ENCODE measurements around the gene NDRG3.
"Not testable (repeated sequence)": the region's sequence is repeated elsewhere in the genome, so short reads cannot be mapped to it uniquely, and the experiment has no call there.

NDRG3 gene

DNA sequence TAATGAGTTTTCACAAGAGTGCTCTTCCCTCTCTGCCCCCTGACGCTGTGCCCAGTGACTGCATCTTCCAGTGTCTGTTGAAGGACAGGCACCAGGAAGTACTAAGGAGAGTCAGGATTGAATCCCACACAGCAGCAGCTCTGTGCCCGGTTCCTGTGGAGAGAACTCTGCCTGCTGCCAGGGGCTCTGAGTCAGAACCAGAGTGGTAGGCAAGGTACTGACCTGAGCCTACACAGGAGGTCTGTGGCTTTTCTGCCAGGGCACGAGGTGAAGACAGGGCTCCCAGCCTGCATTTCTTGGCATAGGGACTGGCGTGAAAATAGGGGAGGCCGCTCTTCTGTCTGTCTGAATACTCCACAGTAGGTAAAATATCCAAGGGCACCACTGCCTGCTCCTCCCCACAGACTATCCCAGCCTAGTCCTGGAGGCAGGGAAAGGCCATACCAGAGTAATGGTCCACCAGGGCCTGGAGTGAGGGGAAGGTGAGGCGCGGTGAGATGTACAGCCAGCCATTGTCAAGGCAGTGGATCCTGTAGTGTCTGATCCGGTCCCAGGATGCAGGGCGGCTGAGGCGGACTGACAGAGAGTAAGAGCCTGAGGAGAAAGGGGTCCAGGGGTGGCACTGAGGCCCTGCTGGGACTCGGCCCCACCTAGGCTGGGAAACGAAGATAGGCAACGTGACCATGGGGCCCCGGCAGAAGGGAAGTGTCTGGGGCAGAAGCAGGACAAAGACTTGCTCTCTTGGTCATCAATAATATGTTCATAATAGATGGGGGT lies 130.9 kb downstream of the NDRG3 start:
- in situ Hi-C loops (cut with MboI; ENCODE audit: low sequenced_read_pairs): no loop called here

DNA sequence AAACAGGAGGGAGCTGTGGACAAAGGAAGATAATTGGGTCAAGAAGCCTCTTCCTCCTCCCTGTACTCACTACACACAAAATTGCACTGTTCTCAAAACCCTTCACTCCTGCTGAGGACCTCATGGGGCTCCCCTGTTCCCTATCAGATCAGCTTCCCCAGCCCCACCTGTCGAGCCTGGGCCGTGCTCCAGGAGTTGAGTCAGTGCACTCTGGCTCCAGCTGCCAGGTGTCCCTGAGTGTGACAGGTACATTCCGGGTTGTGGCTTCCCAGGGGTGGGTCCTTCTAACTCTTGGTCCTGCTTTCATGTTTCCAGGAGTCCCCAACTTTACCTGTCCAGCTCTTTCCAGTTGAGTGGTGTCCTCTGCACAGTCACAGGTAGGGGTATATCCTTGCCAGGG lies 131.9 kb downstream of the NDRG3 start:
- in situ Hi-C loops (cut with MboI; ENCODE audit: low sequenced_read_pairs): no loop called here

DNA sequence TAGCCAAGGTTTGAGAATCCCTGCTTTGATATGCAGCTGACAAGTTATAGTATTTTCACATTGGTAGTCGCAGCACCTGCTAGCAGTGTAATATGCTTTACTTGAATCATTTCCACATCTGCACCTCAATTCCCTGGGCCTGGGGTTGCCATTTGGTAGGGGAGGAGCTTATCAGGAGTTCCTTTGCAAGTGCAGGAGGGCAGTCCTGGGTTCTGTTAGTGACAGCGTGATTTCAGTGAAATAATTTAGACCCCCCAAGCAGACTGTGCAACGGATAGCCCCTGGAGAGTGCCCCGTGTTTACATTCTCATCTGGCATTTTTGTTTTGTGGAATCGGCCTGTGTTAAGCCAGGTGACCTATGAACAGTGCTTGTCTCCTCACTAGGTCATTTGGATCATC lies 134.3 kb downstream of the NDRG3 start:
- in situ Hi-C loops (cut with MboI; ENCODE audit: low sequenced_read_pairs): no loop called here

DNA sequence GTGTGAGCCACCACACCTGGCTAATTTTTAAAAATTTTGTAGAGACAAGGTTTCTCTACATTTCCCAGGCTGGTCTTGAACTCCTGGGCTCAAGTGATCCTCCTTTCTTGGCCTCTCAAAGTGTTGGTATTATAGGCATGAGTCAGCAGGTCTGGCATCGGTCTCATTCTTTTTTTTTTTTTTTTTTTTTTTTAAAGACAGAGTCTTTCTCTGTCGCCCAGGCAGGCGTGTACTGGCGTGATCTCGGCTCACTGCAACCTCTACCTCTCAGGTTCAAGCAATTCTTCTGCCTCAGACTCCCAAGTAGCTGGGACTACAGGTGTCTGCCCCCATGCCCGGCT lies 137.5 kb downstream of the NDRG3 start:
- in situ Hi-C loops (cut with MboI; ENCODE audit: low sequenced_read_pairs): not testable (repeated sequence)

DNA sequence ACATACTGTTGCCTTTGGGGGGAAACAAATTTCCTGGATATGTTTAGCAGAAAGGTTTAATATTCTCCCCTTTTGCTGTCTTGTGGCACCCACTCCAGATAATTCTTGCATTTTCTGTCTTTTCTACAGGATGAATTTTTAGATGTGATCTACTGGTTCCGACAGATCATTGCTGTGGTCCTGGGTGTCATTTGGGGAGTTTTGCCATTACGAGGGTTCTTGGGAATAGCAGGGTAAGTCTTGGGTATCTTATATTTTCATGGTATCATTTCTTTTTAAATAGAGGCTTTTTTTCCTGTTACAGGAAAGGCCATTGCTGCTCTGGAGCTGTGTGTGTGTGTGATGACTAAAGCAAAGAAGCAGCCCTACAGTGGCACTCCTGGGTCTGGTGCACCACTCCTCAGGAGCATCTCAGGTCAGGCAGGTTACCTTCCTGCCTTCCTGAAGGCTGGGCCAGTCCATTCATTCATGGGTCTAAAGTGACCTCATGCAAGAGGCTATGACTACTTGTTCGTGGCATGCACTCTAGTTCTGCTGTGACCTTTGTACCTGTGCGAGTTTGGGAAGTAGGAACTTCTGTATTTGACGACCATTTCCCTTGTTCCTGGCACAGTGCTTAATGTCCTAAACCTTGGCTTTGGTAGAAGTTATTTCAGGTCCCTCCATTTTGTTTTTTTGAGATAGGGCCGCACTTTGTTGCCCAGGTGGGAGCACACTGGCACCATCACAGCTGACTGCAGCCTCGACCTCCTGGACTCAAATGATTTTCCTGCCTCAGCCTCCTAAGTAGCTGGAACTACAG lies 138.1 kb downstream of the NDRG3 start:
- in situ Hi-C loops (cut with MboI; ENCODE audit: low sequenced_read_pairs): no loop called here

DNA sequence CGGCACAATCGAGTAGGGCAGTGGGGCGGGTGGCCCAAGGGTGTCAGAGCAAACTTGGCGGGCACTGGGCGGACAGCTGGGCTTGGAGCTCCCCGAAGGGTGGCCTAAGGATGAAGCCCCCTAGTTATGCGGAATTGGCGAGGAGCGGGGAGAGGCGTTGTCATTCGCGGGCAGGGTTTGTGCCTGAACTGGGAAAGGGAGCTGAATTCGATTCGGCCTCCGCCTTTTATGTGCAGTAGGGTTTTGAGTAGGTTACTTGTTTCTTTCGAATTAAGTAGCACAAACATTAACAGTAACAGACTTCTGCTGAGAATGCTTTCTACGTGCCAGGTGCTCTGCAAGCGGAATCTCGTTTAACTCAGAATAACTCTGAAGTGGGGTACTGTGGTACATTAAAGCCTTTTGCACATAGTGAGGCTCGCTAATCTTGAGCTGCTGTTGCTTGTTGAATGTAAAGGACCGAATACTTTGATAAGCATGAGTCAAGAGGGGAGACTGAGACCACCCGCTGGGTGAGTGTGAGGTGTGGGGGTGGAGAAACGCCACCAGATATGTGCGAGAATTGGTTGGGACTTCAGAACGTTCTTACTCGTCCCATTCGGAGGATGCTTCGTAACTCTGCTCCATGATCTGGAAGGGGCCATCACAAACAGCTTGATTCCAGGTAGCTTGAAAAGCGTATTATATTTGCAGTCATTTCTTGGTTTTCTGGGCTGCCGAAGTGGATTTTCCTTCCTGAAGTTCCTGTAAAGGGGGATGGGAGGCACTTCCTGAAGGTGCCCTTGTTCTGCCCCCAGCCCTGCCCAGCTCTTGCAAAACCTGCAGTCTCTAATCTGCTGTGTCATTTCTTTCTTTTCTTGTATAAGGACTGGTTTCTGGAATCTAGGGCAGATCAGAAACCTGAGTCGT lies 139.5 kb downstream of the NDRG3 start:
- in situ Hi-C loops (cut with MboI; ENCODE audit: low sequenced_read_pairs): no loop called here

DNA sequence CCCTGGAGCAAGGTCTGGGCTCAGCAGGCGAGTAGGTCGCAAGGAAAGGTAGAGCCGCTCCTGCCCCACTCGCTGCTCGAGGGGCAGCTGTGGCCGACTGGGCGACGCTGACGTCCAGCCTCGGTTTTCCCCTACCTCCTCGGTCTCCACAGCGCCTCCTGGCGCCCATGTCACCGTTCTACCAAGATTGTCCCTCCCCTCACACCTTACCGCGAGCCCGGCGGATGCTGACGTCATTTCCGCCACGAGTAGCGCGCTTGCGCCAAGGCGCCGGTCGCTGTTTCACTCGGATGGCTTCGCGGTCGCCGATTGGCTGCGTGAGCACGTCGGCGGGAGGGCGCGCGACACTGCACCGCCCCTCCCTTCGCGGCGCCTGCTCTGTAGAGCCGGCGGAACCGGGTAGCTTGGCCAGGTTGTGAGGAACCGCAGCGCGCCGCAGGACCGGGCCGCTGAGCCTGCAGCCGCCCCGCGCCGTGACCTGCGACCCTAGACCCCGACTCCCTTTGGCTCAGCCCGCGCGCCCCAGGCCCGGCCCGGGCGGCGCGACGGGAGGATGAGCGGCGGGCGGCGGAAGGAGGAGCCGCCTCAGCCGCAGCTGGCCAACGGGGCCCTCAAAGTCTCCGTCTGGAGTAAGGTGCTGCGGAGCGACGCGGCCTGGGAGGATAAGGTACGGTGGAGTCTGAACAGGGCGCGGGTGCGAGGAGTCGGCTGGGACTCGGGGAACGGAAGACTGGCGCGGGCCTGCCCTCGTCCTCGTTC lies 140.3 kb downstream of the NDRG3 start, which contains the start of gene RAB5IF:
TSS of gene RAB5IF (plus strand) at position 381 of the 759 bp plus-strand sequence. CDS start at position 554, 173 bp downstream.
- in situ Hi-C loops (cut with MboI; ENCODE audit: low sequenced_read_pairs): no loop called here

DNA sequence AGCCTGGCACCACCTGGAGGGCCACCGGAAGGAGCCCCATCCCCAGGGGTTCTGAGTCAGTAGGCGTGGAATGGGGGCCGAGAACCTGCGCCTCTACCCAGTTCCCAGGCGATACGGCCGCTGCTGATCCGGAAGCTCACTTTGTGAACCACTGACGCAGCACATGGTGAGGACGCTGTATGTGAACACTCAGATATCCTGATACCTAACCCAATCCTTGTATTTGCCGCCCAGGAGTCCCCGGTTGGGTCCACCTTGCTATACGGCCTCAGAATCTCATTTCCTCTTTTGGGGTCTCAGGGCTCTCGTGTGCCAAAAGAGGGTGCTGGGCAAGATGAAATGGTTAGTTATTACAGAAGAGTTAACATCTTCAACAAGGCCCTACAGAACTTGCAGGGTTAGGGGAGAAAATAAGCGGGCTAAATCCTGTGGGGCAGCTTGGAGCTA lies 140.9 kb downstream of the NDRG3 start:
- in situ Hi-C loops (cut with MboI; ENCODE audit: low sequenced_read_pairs): no loop called here
